Thoracic aorta (tissue), 2 donors: ENCODE data around the gene FARS2. TPM values are rescaled to one million over a fixed set of nuclear protein-coding genes. Genes with fewer than 3 reads are reported as not detected.
"Not testable (repeated sequence)": the region's sequence is repeated elsewhere in the genome, so short reads cannot be mapped to it uniquely, and the experiment has no call there.

Experiments
- ATAC-seq: fragments of 150-250 bp; one replicate; pipeline ENCODE4 v1.8.0; 2017; ENCODE audit warnings: low read depth; ENCODE audit not compliant: insufficient number of reproducible peaks, low FRiP score
- DNase-seq: peaks from one replicate; pipeline ENCODE4 v3.0.0-alpha.2; 2020; ENCODE audit warnings: low spot score
- H3K27ac ChIP-seq, 2 donors: fragments of 200-600 bp; sonication (generic); 1 replicate in 1 of 2; 2 replicates in 1 of 2; pipeline ENCODE4 v1.5.1; 2016; ENCODE audit warnings: mild to moderate bottlenecking in 2 of 2, moderate library complexity in 2 of 2
- H3K27me3 ChIP-seq: fragments of 200-600 bp; sonication (generic); replicated peaks from 2 replicates; pipeline ENCODE4 v1.6.0; 2016; ENCODE audit warnings: mild to moderate bottlenecking; ENCODE audit not compliant: insufficient read depth
- H3K36me3 ChIP-seq: fragments of 200-600 bp; sonication (generic); one replicate; pipeline ENCODE4 v1.5.1; 2016
- H3K4me1 ChIP-seq, 2 donors: fragments of 200-600 bp; sonication (generic); 1 replicate in 1 of 2; 2 replicates in 1 of 2; pipeline versions ENCODE4 v1.5.1 to v1.6.0; 2016; ENCODE audit warnings: low read depth in 2 of 2, mild to moderate bottlenecking in 1 of 2; ENCODE audit not compliant: control insufficient read depth in 1 of 2
- H3K4me3 ChIP-seq: fragments of 200-600 bp; sonication (generic); 2 replicates; pipeline ENCODE4 v1.5.1; 2016; ENCODE audit warnings: mild to moderate bottlenecking
- H3K9me3 ChIP-seq: fragments of 200-600 bp; sonication (generic); 2 replicates; pipeline ENCODE4 v1.5.1; 2016
- total RNA-seq, 2 donors: library from RNA; depleted of rRNA; stranded (reverse); fragments of >200 nt; gene quantifications; one replicate each; pipeline versions ENCODE4 v1.1.0 to v1.2.3, GENCODE V29; 2016
- TF ChIP-seq, protein P1 (sequence below): fragments of 200-600 bp; sonication (generic); IDR thresholded peaks from one replicate; pipeline ENCODE4 v1.5.1; 2019; ENCODE audit warnings: antibody characterized with exemption

FARS2 gene
- total RNA-seq, 2 donors from 2014 or later = 10.4 to 11.6 TPM

DNA sequence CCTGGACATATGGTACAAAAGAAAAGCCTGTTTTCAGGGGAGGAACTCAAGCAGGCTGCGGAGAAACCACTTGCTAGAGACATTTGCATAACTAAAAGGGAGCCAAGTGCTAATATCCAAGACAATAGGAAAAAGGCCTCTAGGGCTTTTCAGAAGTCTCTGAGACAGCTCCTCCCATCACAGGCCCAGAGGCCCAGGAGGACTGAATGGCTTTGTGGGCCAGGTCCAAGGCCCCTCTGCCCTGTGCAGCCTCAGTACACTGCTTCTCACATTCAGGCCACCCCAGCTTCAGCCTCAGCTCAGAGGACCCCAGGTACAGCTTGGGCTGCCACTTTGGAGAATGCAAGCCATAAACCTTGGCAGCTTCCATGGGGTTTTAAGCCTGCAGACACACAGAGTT lies 545.1 kb downstream of the FARS2 start:
- H3K4me3 ChIP-seq, H3K9me3 ChIP-seq, H3K27ac ChIP-seq, ATAC-seq, DNase-seq, H3K4me1 ChIP-seq, H3K27me3 ChIP-seq, H3K36me3 ChIP-seq: not testable (repeated sequence)

DNA sequence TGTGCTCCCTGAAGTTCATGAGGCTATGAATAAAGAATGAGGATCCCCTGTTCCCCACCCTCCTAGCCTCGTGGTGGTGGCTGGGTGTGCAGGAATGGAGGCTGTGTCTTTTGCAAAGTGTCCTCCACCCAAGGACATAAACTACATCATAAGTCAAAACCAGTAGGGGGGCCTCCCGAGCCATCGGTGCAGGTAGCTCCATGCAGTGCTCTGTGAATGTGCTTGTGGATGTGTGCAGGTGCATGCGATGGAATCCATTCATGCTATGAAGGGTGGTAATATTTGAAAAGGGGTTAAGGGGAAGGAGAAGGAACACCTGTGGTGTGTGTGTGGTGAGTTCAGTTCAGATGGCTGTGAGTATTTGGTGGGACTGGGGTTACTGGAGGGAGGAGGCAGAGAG lies 548.1 kb downstream of the FARS2 start:
- Histone ChIP-seq H3K4me3 (no peak overlapping the region), H3K36me3 (no peaks in the 10 kb centered on the region), H3K4me1 (no peaks in the 10 kb centered on the region), H3K27ac (no peak overlapping the region), H3K9me3 (peaks cover 5% of the 10 kb centered on the region), H3K27me3 (no peaks in the 10 kb centered on the region)
- DNase-seq (no peak), ATAC-seq (no peak)
- TF ChIP-seq, protein P1, sequence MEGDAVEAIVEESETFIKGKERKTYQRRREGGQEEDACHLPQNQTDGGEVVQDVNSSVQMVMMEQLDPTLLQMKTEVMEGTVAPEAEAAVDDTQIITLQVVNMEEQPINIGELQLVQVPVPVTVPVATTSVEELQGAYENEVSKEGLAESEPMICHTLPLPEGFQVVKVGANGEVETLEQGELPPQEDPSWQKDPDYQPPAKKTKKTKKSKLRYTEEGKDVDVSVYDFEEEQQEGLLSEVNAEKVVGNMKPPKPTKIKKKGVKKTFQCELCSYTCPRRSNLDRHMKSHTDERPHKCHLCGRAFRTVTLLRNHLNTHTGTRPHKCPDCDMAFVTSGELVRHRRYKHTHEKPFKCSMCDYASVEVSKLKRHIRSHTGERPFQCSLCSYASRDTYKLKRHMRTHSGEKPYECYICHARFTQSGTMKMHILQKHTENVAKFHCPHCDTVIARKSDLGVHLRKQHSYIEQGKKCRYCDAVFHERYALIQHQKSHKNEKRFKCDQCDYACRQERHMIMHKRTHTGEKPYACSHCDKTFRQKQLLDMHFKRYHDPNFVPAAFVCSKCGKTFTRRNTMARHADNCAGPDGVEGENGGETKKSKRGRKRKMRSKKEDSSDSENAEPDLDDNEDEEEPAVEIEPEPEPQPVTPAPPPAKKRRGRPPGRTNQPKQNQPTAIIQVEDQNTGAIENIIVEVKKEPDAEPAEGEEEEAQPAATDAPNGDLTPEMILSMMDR = no peak

DNA sequence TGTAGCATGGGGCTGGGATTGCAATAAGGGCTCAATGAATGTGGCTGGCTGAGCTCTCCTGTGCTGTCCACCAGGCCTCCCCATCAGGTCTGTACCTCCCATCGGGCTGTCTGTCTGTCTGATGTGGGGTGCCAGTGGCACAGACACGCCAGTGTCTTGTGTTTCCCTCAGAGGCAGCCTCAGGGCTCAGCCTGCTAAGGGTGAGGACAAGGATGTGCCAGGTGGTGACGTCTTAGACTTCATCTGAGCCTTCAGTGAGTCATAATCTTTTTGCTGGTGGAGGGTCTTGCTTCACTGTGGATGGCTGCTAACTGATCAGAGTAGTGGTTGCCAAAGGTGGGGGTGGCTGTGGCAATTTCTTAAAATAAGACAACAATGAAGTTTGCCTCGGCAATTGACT lies 550.7 kb downstream of the FARS2 start:
- no peaks in the 10 kb centered on the region for H3K27me3 ChIP-seq
- H3K4me3 ChIP-seq = no peak overlapping the region
- DNase-seq (no peak), ATAC-seq (no peak)
- no peaks in the 10 kb centered on the region for H3K4me1 ChIP-seq
- no peaks in the 10 kb centered on the region for H3K36me3 ChIP-seq
- H3K9me3 ChIP-seq = no peaks in the 10 kb centered on the region
- no peak overlapping the region for H3K27ac ChIP-seq
- TF ChIP-seq, protein P1 = no peak

DNA sequence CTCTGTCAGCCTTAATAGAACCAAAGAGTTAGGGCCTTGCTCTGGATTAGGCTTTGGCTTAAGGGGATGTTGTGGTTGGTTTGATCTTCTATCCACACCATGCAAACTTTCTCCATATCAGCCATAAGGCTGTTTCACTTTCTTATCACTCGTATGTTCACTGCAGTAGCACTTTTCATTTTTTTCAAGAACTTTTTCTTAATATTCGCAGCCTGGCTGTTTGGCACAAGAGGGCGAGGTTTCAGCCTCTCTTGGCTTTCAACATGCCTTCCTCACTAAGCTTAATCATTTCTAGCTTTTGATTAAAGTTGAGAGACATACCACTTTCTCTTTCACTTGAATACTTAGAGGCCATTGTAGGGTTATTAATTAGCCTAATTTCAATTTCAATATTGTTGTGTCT lies 552.3 kb downstream of the FARS2 start:
- no peak overlapping the region for H3K27ac ChIP-seq
- no peaks in the 10 kb centered on the region for H3K27me3 ChIP-seq
- no peaks in the 10 kb centered on the region for H3K4me1 ChIP-seq
- ATAC-seq (no peak), DNase-seq (no peak)
- no peak overlapping the region for H3K4me3 ChIP-seq
- TF ChIP-seq, protein P1 = no peak
- H3K9me3 ChIP-seq = no peaks in the 10 kb centered on the region
- H3K36me3 ChIP-seq = no peaks in the 10 kb centered on the region

DNA sequence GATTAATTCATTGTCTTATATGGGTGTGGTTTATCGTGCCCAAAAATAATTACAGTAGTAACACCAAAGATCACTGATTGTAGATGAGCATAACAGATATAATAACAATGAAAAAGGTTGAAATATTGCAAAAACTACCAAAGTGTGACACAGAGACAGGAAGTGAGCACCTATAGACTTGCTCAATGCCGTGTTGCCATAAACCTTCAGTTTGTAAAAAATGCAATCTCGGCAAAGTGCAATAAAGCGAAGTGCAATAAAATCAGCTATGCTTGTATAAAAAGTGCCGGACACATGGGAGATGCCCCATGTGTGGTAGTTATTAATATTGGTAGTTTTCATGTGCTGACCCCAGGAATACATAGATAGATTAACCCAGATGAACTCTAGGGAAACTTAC lies 552.8 kb downstream of the FARS2 start:
- Histone ChIP-seq H3K4me3 (no peak overlapping the region), H3K27ac (no peak overlapping the region), H3K9me3 (no peaks in the 10 kb centered on the region), H3K4me1 (no peaks in the 10 kb centered on the region), H3K36me3 (no peaks in the 10 kb centered on the region), H3K27me3 (no peaks in the 10 kb centered on the region)
- ATAC-seq (no peak), DNase-seq (no peak)
- TF ChIP-seq, protein P1 = no peak

DNA sequence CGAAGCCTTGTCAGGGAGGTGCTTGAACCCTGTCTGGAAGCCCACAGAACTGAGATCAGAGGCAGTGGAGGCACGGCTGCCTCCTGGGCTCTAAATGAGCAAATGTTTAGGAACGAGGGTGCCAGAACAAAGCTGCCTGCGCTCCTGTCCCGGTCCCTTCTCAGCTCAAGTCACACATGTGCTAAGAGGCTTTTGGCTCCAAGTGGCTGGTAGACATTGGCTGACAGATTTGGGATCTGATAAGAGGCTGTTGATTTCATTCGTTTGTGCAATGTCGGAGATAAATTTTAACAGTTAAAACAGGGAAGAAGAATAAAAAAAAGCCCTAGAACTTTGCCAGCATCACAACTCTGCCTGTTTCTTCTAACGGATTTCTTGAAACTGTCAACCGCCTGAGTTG lies 553.6 kb downstream of the FARS2 start:
- no peaks in the 10 kb centered on the region for H3K27me3 ChIP-seq
- ATAC-seq = no peak
- no peaks in the 10 kb centered on the region for H3K36me3 ChIP-seq
- no peak for DNase-seq
- H3K9me3 ChIP-seq = no peaks in the 10 kb centered on the region
- TF ChIP-seq, protein P1 = no peak
- H3K27ac ChIP-seq = no peak overlapping the region
- no peak overlapping the region for H3K4me3 ChIP-seq
- H3K4me1 ChIP-seq = no peaks in the 10 kb centered on the region
